GM19395 (cell line): ENCODE results near the gene CHAF1A.

Experiments used
- ATAC-seq: cut with Tn5 transposase; IDR thresholded peaks from one replicate; pipeline ENCODE4 v1.9.1; 2021; ENCODE audit warnings: mild to moderate bottlenecking, moderate library complexity; ENCODE audit not compliant: unreplicated experiment

CHAF1A gene, protein sequence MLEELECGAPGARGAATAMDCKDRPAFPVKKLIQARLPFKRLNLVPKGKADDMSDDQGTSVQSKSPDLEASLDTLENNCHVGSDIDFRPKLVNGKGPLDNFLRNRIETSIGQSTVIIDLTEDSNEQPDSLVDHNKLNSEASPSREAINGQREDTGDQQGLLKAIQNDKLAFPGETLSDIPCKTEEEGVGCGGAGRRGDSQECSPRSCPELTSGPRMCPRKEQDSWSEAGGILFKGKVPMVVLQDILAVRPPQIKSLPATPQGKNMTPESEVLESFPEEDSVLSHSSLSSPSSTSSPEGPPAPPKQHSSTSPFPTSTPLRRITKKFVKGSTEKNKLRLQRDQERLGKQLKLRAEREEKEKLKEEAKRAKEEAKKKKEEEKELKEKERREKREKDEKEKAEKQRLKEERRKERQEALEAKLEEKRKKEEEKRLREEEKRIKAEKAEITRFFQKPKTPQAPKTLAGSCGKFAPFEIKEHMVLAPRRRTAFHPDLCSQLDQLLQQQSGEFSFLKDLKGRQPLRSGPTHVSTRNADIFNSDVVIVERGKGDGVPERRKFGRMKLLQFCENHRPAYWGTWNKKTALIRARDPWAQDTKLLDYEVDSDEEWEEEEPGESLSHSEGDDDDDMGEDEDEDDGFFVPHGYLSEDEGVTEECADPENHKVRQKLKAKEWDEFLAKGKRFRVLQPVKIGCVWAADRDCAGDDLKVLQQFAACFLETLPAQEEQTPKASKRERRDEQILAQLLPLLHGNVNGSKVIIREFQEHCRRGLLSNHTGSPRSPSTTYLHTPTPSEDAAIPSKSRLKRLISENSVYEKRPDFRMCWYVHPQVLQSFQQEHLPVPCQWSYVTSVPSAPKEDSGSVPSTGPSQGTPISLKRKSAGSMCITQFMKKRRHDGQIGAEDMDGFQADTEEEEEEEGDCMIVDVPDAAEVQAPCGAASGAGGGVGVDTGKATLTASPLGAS

GRCh38 chr19:4402171-4403004 lies at the start of gene CHAF1A:
TSS of gene CHAF1A (plus strand) at chr19:4402640. CDS start at chr19:4402763, 123 bp downstream.
- peak; percentile 78 for ATAC-seq

- no peak for ATAC-seq
Measured at GRCh38 chr19:4352701-4353121, 49.7 kb upstream of the CHAF1A start.

DNA sequence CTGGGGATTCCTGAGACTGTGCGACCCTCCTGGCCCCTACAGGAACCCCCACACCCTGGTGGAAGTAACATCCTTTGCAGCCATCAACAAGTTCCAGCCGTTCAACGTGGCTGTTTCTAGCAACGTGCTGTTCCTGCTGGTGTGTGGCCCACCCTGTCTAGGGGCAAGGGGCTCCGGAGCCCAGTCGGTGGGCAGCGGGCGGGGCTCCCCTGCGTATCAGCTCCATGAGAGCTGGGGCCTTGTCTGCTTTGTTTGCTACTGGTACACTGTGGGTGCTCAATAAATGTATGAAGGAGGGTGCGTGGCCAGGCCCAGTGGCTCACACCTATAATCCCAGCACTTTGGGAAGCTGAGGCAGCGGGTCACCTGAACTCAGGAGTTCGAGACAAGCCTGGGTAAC lies 48.2 kb upstream of the CHAF1A start:
- no peak for ATAC-seq

GRCh38 chr19:4354897-4355296 lies 47.5 kb upstream of the CHAF1A start:
- no peak for ATAC-seq

- no peak for ATAC-seq
Measured at GRCh38 chr19:4357095-4357797, 45.2 kb upstream of the CHAF1A start.

DNA sequence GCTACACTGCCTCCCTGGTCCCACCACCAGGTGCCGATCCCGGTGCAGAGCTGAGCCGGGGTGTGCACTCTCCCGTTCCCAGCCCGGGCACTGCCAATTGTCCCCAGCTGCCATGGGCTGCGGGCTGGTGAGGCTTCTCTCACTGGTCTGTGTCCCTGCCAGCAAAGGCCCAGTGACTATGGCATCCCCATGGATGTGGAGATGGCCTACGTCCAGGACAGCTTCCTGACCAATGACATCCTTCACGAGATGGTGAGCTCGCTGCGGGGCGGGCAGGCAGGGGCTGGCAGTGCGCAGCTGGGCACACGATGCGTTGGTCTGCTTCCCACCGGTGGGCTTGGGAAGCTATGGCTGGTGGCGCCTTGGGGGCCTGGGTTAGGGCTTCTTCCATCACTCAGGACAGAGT lies 44.5 kb upstream of the CHAF1A start:
- ATAC-seq, result no peak

DNA sequence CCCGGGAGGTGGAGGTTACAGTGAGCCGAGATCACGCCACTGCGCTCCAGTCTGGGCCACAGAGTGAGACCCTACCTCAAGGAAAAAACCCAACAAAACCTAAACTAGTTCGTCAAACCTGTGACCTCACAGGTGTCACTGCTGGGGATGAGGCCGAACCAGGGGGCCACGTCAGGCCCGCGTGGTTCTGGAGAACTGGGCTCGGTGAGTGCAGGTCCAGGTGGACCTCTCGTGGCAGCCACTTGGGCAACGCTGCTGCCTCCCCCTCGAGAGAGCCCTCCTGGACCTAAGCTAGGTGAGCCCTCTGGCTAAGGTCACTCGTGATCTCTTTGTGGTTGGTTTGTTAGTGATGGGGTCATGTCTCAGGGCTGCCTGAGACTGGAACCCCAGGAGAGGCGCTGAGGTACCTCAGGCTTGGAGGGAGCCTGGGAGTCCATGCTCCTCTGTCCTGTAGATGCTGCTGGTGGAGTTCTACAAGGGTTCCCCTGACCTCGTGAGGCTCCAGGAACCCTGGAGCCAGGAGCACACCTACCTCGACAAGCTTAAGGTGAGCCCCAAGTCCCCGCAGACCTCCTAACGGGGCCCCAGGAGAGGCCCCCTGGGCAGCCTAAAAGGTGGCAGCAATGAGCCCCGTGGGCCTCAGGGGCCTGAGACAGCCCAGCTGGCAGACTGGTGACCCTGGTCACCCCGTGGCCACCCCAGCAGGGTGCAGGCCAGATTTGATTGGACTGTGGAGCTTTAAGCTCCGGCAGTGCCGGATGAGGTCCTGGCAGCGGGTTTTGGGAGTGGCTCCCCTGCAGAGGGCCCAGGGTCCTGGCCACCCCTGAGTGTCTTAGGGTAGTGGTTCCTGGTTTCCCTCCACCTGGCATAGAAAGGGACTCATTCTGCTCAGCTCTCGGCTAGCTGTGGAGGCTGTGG lies 43.5 kb upstream of the CHAF1A start:
- ATAC-seq, result no peak

- no peak for ATAC-seq
Measured at GRCh38 chr19:4359627-4360000, 42.8 kb upstream of the CHAF1A start.

DNA sequence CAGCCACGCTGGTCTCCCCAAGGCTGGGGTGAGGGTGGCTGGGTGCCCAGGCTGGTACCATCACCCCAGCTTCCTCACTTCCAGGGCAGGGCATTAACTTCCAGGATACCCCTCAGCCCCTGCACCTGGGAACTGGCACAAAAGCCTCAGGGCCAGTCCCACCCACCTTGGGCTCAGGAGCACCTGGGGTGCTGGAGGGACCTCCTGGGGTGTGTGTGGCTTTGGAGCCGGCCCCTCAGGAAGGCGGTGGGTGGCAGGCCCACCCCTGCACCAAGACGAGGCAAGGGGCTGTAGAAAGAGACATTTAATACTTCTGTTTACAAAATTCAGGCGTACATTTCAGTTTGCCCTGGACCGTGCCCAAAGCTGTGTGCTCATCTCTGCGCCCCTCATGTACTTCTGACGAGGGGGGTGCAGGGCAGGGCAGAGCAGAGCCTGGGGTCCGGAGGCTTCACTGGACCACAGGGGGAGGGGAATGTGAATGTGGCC lies 42.3 kb upstream of the CHAF1A start:
- no peak for ATAC-seq

- ATAC-seq, result no peak
Measured at GRCh38 chr19:4360641-4361151, 41.7 kb upstream of the CHAF1A start.

- no peak for ATAC-seq
Measured at GRCh38 chr19:4361152-4362046, 41.0 kb upstream of the CHAF1A start.

DNA sequence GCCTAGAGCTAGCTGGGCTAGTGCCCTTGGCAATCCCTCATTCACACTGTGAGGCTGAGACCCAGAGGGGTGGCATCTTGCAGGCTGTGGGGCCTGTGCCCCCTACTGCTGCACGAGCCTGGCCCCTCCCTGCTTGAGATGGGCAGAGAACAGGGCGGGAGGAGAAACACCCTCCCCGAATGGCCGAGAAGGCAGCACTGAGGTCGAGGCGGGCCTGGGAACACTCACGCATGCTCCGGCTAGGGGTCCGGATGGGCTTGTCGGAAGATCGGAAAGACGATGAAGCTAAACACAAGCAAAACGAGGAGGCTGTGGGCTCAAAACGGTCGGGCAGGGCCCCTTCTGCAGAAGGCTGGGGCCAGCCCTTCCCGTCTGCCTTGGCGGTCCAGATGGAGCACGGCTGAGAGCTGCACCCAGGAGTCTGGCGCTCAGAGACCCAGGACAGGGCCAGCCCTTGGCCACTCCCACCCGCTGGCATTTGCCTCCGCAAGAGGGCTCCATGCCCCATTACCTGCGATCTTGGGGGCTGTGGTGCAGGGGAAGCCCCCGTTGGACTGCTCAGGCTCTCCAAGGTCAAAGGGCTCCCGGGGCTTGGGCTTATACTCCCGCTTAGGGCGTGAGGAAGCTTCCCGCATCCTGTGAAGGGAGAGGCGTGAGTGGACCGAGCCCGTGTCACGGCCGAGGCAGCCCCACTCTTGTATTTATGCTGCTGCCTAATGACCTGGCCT lies 40.2 kb upstream of the CHAF1A start:
- ATAC-seq, result no peak

DNA sequence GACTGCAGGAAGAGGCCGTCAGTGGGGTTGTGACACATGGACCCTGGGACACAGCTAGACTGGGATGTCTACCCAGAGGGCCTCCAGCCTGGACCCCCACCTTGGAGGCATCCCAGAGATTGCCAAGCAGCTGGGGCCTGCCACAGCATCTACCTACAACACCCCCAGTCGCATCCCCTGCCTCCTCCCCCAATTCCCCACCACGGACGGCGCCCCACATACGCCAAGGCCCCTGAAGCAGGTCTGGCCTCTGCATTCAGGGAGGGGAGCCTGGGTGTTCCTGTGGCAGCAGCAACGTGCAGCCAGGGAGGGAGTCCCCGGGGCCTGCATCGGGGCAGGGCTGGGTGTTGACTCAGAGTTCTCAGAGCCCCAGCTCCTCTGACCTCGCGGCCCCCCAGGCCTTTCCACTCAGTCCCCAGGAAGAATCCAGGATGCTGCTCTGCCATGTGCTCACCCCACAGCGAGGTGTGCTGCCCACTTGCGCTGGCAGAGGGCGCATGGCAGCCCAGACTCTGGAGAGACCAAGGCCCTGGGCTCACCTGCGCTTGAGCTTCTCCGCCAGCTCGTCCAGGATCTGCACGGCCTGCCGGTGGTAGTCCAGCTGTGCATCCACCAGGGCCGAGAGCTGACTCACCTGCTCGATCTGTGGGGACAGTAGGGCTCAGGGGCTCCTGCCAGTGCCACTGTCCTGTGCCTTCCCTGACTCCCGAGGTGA lies 39.5 kb upstream of the CHAF1A start:
- no peak for ATAC-seq

- ATAC-seq, result no peak
Measured at GRCh38 chr19:4363571-4364304, 38.7 kb upstream of the CHAF1A start.

- ATAC-seq, result no peak
Measured at GRCh38 chr19:4365341-4365740, 37.1 kb upstream of the CHAF1A start.
